ENCODE data around the gene BRD7. TPM values are rescaled to one million over a fixed set of nuclear protein-coding genes. Genes with fewer than 3 reads are reported as not detected.

Gene BRD7
- total and polyA plus RNA-seq, 2 of the 13 experiments (the other 11 are each of a cell fraction or from before 2014, with no cell fraction given), result 82.3 to 149 TPM

- TF ChIP-seq, protein P1, sequence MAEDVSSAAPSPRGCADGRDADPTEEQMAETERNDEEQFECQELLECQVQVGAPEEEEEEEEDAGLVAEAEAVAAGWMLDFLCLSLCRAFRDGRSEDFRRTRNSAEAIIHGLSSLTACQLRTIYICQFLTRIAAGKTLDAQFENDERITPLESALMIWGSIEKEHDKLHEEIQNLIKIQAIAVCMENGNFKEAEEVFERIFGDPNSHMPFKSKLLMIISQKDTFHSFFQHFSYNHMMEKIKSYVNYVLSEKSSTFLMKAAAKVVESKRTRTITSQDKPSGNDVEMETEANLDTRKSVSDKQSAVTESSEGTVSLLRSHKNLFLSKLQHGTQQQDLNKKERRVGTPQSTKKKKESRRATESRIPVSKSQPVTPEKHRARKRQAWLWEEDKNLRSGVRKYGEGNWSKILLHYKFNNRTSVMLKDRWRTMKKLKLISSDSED (CRISPR knock-in tag; IDR thresholded peaks at IDR 0.05), result no peak
- TF ChIP-seq KLF9 (CRISPR knock-in tag; IDR thresholded peaks at IDR 0.05; ENCODE audit: low read depth) (no peak), CREB1 (IDR thresholded peaks at IDR 0.05) (no peak), CREB1 (CRISPR knock-in tag; IDR thresholded peaks at IDR 0.05) (no peak), ZNF569 (CRISPR knock-in tag; IDR thresholded peaks at IDR 0.05; ENCODE audit: borderline replicate concordance) (no peak), ZNF773 (CRISPR knock-in tag; IDR thresholded peaks at IDR 0.05; ENCODE audit: borderline replicate concordance) (no peak), SP1 (IDR thresholded peaks at IDR 0.05) (no peak), SP1 (CRISPR knock-in tag; IDR thresholded peaks at IDR 0.05) (no peak), TOE1 (CRISPR knock-in tag; IDR thresholded peaks at IDR 0.05) (no peak), ZFP36L2 (CRISPR knock-in tag; IDR thresholded peaks at IDR 0.05) (no peak), FOXM1 (CRISPR knock-in tag; IDR thresholded peaks at IDR 0.05) (no peak), RBM22 (optimal IDR thresholded peaks at IDR 0.05; ENCODE audit: low read length) (no peak), ZNF850 (CRISPR knock-in tag; conservative IDR thresholded peaks at IDR 0.05) (no peak), ZBTB21 (CRISPR knock-in tag; IDR thresholded peaks at IDR 0.05) (no peak), ETV6 (CRISPR knock-in tag; conservative IDR thresholded peaks at IDR 0.05) (no peak), SNAI1 (CRISPR knock-in tag; IDR thresholded peaks at IDR 0.05; ENCODE audit: borderline replicate concordance) (no peak), ZNF18 (CRISPR knock-in tag; IDR thresholded peaks at IDR 0.05; ENCODE audit: insufficient replicate concordance) (no peak), ZNF17 (CRISPR knock-in tag; IDR thresholded peaks at IDR 0.05) (no peak), NR2F6 (IDR thresholded peaks at IDR 0.05) (peak; percentile 45; the same call in 1 of the 2 replicates), NR2F6 (CRISPR knock-in tag; IDR thresholded peaks at IDR 0.05) (peak; percentile 81), ATF1 (CRISPR knock-in tag; IDR thresholded peaks at IDR 0.05) (no peak), HNF4G (IDR thresholded peaks at IDR 0.05; ENCODE audit: borderline replicate concordance, low read depth, low read length) (no peak), HNF4G (CRISPR knock-in tag; IDR thresholded peaks at IDR 0.05; ENCODE audit: borderline replicate concordance, low read depth) (no peak), ZNF747 (CRISPR knock-in tag; IDR thresholded peaks at IDR 0.05; ENCODE audit: borderline replicate concordance) (no peak)
- TF ChIP-seq, protein P2, sequence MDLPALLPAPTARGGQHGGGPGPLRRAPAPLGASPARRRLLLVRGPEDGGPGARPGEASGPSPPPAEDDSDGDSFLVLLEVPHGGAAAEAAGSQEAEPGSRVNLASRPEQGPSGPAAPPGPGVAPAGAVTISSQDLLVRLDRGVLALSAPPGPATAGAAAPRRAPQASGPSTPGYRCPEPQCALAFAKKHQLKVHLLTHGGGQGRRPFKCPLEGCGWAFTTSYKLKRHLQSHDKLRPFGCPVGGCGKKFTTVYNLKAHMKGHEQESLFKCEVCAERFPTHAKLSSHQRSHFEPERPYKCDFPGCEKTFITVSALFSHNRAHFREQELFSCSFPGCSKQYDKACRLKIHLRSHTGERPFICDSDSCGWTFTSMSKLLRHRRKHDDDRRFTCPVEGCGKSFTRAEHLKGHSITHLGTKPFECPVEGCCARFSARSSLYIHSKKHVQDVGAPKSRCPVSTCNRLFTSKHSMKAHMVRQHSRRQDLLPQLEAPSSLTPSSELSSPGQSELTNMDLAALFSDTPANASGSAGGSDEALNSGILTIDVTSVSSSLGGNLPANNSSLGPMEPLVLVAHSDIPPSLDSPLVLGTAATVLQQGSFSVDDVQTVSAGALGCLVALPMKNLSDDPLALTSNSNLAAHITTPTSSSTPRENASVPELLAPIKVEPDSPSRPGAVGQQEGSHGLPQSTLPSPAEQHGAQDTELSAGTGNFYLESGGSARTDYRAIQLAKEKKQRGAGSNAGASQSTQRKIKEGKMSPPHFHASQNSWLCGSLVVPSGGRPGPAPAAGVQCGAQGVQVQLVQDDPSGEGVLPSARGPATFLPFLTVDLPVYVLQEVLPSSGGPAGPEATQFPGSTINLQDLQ (CRISPR knock-in tag; IDR thresholded peaks at IDR 0.05), result no peak
- TF ChIP-seq, protein P3, sequence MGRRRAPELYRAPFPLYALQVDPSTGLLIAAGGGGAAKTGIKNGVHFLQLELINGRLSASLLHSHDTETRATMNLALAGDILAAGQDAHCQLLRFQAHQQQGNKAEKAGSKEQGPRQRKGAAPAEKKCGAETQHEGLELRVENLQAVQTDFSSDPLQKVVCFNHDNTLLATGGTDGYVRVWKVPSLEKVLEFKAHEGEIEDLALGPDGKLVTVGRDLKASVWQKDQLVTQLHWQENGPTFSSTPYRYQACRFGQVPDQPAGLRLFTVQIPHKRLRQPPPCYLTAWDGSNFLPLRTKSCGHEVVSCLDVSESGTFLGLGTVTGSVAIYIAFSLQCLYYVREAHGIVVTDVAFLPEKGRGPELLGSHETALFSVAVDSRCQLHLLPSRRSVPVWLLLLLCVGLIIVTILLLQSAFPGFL (CRISPR knock-in tag; IDR thresholded peaks at IDR 0.05), result no peak
Measured at GRCh38 chr16:50381679-50382440, 13.1 kb upstream of the BRD7 start (continued).

Data from HepG2 (cell line).